ENCODE data around the gene OSBPL5. TPM values are rescaled to one million over a fixed set of nuclear protein-coding genes. Genes with fewer than 3 reads are reported as not detected.
"Not testable (repeated sequence)": the region's sequence is repeated elsewhere in the genome, so short reads cannot be mapped to it uniquely, and the experiment has no call there.

Gene OSBPL5
- total RNA-seq, 3 donors from 2014 or later (not counting 1 experiment from before 2014, with no cell fraction given), result 375 to 522 (median 377) TPM

DNA sequence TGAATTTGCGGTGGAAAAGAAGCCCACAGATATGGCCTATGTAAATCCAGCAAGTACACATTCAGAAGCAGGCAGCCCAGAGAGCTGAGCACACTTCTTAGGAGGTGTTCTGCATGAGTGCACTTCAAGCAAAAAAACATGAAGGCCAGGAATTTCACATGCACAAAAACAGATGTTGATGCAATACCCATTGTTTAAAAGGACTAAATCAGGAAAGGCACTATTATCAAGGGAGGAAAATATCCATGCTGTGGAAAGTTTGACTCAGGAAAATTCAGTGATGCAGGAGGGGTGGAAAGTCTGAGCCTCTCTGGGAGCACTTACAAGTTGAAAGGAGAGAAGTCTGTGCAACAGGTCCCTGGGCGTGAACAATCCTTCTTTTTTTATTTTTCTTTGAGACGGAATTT is 92.1 kb downstream of the OSBPL5 start:
- intact Hi-C loops (cut with micrococcal nuclease), result no loop called here
- H3K27me3 ChIP-seq (ENCODE audit: control insufficient read depth, insufficient read depth, low read length), result no peaks in the 10 kb centered on the region
- DNase-seq (no peak), ATAC-seq (no peak)
- TF ChIP-seq, protein P1, sequence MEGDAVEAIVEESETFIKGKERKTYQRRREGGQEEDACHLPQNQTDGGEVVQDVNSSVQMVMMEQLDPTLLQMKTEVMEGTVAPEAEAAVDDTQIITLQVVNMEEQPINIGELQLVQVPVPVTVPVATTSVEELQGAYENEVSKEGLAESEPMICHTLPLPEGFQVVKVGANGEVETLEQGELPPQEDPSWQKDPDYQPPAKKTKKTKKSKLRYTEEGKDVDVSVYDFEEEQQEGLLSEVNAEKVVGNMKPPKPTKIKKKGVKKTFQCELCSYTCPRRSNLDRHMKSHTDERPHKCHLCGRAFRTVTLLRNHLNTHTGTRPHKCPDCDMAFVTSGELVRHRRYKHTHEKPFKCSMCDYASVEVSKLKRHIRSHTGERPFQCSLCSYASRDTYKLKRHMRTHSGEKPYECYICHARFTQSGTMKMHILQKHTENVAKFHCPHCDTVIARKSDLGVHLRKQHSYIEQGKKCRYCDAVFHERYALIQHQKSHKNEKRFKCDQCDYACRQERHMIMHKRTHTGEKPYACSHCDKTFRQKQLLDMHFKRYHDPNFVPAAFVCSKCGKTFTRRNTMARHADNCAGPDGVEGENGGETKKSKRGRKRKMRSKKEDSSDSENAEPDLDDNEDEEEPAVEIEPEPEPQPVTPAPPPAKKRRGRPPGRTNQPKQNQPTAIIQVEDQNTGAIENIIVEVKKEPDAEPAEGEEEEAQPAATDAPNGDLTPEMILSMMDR (IDR thresholded peaks at IDR 0.05), result no peak
- H3K9me3 ChIP-seq (ENCODE audit: control insufficient read depth, insufficient read depth, low read length), result no peaks in the 10 kb centered on the region
- Mint-ChIP-seq H3K27ac (no peak overlapping the region), H3K4me1 (no peaks in the 10 kb centered on the region), H3K36me3 (no peaks in the 10 kb centered on the region), H3K9me3 (no peaks in the 10 kb centered on the region), H3K27me3 (ENCODE audit: low read depth in 2 of 2) (peaks cover 0 to 4% of the 10 kb centered on the region in 2 donors), H3K4me3 (no peak overlapping the region)
- H3K4me1 ChIP-seq (ENCODE audit: control insufficient read depth, insufficient read depth, low read length), result no peaks in the 10 kb centered on the region
- 88% methylated on average over 3 of the region's 3 CpGs for WGBS (ENCODE audit: insufficient coverage)
- H3K27ac ChIP-seq (ENCODE audit: low read length), result no peak overlapping the region
- H3K36me3 ChIP-seq (ENCODE audit: control insufficient read depth, insufficient read depth, low read length), result no peaks in the 10 kb centered on the region
- no peak overlapping the region for H3K4me3 ChIP-seq (ENCODE audit: low read length)

DNA sequence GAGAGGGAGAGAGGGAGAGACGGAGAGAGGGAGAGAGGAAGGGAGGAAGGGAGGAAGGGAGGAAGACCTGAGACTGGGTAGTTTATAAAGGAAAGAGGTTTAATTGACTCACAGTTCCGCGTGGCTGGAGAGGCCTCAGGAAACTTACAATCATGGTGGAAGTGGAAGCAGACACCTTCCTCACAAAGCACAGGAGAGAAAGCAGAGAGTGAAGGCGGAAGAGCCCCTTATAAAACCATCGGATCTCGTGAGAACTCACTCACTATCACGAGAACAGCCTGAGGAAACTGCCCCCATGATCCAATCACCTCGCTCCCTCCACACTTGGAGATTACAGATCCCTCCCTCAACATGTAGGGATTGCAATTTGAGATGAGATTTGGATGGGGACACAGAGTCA is 95.7 kb downstream of the OSBPL5 start:
- peaks cover 4% of the 10 kb centered on the region for H3K27me3 ChIP-seq (ENCODE audit: control insufficient read depth, insufficient read depth, low read length)
- WGBS (ENCODE audit: insufficient coverage), result 85% methylated on average over 6 of the region's 8 CpGs
- peaks cover 0 to 14% of the 10 kb centered on the region in 2 donors for H3K27me3 Mint-ChIP-seq (ENCODE audit: low read depth in 2 of 2)
- intact Hi-C loops (cut with micrococcal nuclease), result no loop called here
- TF ChIP-seq, protein P1 (IDR thresholded peaks at IDR 0.05), result no peak
- no peaks in the 10 kb centered on the region for H3K9me3 ChIP-seq (ENCODE audit: control insufficient read depth, insufficient read depth, low read length)
- H3K4me3 Mint-ChIP-seq, result no peak overlapping the region
- H3K9me3 Mint-ChIP-seq, result no peaks in the 10 kb centered on the region
- no peak overlapping the region for H3K27ac ChIP-seq (ENCODE audit: low read length)
- H3K4me1 ChIP-seq (ENCODE audit: control insufficient read depth, insufficient read depth, low read length), result no peaks in the 10 kb centered on the region
- no peaks in the 10 kb centered on the region for H3K36me3 ChIP-seq (ENCODE audit: control insufficient read depth, insufficient read depth, low read length)
- H3K27ac Mint-ChIP-seq, result no peak overlapping the region
- H3K4me3 ChIP-seq (ENCODE audit: low read length), result no peak overlapping the region
- no peak for DNase-seq
- no peaks in the 10 kb centered on the region for H3K36me3 Mint-ChIP-seq
- ATAC-seq, result no peak
- H3K4me1 Mint-ChIP-seq, result no peaks in the 10 kb centered on the region

DNA sequence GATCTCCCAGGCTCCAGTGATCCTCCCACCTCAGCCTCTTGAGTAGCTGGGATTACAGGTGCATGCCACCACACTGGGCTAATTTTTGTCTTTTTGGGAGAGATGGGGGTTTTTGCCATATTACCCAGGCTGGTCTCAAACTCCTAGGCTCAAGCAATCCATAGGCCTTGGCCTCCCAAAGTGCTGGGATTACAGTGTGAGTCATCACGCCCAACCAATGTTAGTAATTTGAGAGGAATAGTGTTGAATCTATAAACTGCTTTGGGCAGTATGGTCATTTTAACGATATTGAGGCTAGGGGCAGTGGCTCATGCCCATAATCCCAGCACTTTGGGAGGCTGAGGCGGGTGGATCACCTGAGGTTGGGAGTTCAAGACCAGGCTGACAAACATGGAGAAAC is 98.8 kb downstream of the OSBPL5 start:
- H3K36me3 ChIP-seq (ENCODE audit: control insufficient read depth, insufficient read depth, low read length); H3K27ac Mint-ChIP-seq; H3K9me3 ChIP-seq (ENCODE audit: control insufficient read depth, insufficient read depth, low read length); DNase-seq; H3K27ac ChIP-seq (ENCODE audit: low read length); H3K9me3 Mint-ChIP-seq; ATAC-seq; H3K4me1 ChIP-seq (ENCODE audit: control insufficient read depth, insufficient read depth, low read length); H3K27me3 ChIP-seq (ENCODE audit: control insufficient read depth, insufficient read depth, low read length); H3K4me3 ChIP-seq (ENCODE audit: low read length); intact Hi-C loops (cut with micrococcal nuclease); H3K4me1 Mint-ChIP-seq; H3K36me3 Mint-ChIP-seq; H3K4me3 Mint-ChIP-seq: not testable (repeated sequence)
- 89% methylated on average over 3 of the region's 3 CpGs for WGBS (ENCODE audit: insufficient coverage)
- peaks cover 15 to 22% of the 10 kb centered on the region in 2 donors for H3K27me3 Mint-ChIP-seq (ENCODE audit: low read depth in 2 of 2)

DNA sequence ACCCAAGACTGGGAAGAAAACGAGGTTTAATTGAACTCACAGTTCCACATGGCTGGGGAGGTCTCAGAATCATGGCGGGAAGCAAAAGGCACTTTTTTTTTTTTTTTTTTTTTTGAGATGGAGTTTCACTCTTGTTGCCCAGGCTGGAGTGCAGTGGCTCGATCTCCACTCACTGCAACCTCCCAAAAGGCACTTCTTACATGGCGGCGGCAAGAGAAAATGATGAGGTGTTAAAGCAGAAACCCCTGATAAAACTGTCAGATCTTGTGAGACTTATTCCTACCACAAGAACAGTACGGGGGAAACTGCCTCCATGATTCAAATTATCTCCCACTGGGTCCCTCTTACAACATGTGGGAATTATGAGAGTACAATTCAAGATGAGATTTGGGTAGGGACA is 100.4 kb downstream of the OSBPL5 start:
- H3K4me3 ChIP-seq (ENCODE audit: low read length); H3K36me3 ChIP-seq (ENCODE audit: control insufficient read depth, insufficient read depth, low read length); DNase-seq; H3K4me3 Mint-ChIP-seq; H3K27ac ChIP-seq (ENCODE audit: low read length); H3K27ac Mint-ChIP-seq; ATAC-seq; H3K36me3 Mint-ChIP-seq; H3K9me3 ChIP-seq (ENCODE audit: control insufficient read depth, insufficient read depth, low read length); H3K9me3 Mint-ChIP-seq; H3K27me3 ChIP-seq (ENCODE audit: control insufficient read depth, insufficient read depth, low read length); H3K4me1 ChIP-seq (ENCODE audit: control insufficient read depth, insufficient read depth, low read length); H3K4me1 Mint-ChIP-seq; intact Hi-C loops (cut with micrococcal nuclease): not testable (repeated sequence)
- WGBS (ENCODE audit: insufficient coverage), result 92% methylated on average over 4 of the region's 6 CpGs
- H3K27me3 Mint-ChIP-seq (ENCODE audit: low read depth in 2 of 2), result peaks cover 15 to 22% of the 10 kb centered on the region in 2 donors

DNA sequence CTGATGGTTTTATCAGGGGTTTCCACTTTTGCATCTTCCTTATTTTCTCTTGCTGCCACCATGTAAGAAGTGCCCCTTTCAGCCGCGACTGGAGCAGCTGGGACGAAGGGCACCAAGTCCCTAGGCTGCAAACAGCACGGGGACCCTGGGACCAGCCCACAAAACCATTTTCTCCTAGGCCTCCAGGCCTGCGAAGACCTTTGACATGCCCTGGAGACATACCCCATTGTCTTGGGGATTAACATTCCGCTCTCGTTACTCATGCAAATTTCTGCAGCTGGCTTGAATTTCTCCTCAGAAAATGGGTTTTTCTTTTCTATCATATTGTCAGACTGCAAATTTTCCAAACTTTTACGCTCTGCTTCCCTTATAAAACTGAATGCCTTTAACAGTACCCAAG is 101.2 kb downstream of the OSBPL5 start:
- H3K36me3 ChIP-seq (ENCODE audit: control insufficient read depth, insufficient read depth, low read length); H3K27ac Mint-ChIP-seq; H3K9me3 Mint-ChIP-seq; ATAC-seq; H3K9me3 ChIP-seq (ENCODE audit: control insufficient read depth, insufficient read depth, low read length); H3K27me3 ChIP-seq (ENCODE audit: control insufficient read depth, insufficient read depth, low read length); H3K4me3 Mint-ChIP-seq; DNase-seq; intact Hi-C loops (cut with micrococcal nuclease); H3K4me1 ChIP-seq (ENCODE audit: control insufficient read depth, insufficient read depth, low read length); H3K27ac ChIP-seq (ENCODE audit: low read length); H3K4me1 Mint-ChIP-seq; H3K4me3 ChIP-seq (ENCODE audit: low read length); H3K36me3 Mint-ChIP-seq: not testable (repeated sequence)
- WGBS (ENCODE audit: insufficient coverage), result 76% methylated on average over 8 of the region's 8 CpGs
- H3K27me3 Mint-ChIP-seq (ENCODE audit: low read depth in 2 of 2), result peaks cover 15 to 22% of the 10 kb centered on the region in 2 donors

DNA sequence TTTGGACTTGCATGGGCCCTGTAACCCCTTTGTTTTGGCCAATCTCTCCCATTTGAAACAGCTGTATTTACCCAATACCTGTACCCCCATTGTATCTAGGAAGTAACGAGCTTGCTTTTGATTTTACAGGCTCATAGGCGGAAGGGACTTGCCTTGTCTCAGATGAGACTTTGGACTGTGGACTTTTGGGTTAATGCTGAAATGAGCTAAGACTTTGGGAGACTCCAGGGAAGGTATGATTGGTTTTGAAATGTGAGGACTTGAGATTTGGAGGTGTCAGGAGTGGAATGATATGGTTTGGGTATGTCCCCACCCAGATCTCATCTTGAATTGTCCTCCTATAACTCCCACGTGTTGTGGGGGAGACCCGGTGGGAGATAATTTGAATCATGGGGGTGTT is 101.7 kb downstream of the OSBPL5 start:
- H3K4me3 ChIP-seq (ENCODE audit: low read length); H3K4me3 Mint-ChIP-seq; H3K27ac Mint-ChIP-seq; intact Hi-C loops (cut with micrococcal nuclease); DNase-seq; H3K9me3 Mint-ChIP-seq; H3K9me3 ChIP-seq (ENCODE audit: control insufficient read depth, insufficient read depth, low read length); H3K36me3 ChIP-seq (ENCODE audit: control insufficient read depth, insufficient read depth, low read length); ATAC-seq; H3K36me3 Mint-ChIP-seq; H3K27me3 ChIP-seq (ENCODE audit: control insufficient read depth, insufficient read depth, low read length); H3K27ac ChIP-seq (ENCODE audit: low read length); H3K4me1 ChIP-seq (ENCODE audit: control insufficient read depth, insufficient read depth, low read length); H3K4me1 Mint-ChIP-seq: not testable (repeated sequence)
- WGBS (ENCODE audit: insufficient coverage), result 85% methylated on average over 2 of the region's 4 CpGs
- peaks cover 15 to 22% of the 10 kb centered on the region in 2 donors for H3K27me3 Mint-ChIP-seq (ENCODE audit: low read depth in 2 of 2)
